Measurements from ENCODE around the gene UBL4B.

The UBL4B gene

DNA sequence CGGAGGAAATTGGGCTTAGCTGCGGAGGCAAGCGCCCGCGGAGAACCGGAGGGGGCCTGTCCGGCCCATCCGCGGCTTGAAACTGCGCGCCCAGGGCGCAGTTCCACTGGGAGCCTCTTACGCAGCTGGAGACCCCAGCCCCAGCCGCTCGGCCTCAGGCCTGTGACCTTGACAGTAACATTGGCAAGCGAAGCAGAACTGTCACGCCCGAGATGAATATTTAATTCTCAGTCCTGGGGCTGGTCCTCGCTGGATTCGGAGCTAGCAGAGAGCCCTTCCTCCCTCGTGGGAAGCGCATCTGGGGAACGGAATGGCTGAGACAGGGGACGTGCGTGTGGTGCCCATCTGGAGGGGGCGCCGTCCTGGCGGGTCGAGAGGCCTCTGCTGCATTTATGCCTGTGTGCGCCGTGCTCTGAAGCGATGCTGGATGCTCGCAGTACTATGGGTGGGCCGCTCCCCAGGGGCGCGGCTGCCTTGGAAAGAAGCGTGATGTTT, 39.0 kb downstream of the UBL4B start:
- no peak for DNase-seq (ENCODE audit: low read depth in 4 of 4, low spot score in 1 of 4)

DNA sequence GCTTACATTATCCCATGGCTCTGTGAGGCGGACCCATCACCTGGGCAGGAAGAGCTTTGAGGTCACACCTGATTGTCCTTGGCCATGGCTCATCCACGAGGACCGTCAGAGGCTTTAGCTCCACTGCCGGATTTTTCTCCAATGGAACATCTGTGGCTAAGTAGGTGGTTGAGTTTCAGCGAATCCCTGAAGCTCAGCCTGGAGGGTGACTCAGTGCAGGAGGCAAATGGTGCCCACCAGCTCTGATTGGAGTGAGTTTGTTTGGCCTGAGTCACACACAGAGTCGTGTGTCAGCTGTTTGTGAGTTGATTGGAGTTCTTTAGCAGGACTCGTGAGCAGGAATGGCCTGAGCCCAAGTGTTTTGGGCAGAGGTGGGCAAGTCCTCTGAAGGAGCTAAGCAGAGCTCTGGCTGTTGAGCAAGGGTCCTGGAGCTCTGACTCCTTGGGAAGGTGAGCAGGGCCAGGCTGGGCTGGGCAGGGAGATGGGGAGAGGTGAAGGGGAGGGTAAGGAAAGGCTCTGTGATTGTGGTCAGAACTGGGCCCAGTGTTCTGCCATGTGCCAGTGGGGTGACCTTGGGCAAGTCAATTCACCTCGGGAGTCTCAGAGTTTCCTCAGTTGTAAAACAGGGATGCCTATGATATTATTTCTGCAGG, 40.0 kb downstream of the UBL4B start:
- no peak for DNase-seq (ENCODE audit: low read depth in 4 of 4, low spot score in 1 of 4)

DNA sequence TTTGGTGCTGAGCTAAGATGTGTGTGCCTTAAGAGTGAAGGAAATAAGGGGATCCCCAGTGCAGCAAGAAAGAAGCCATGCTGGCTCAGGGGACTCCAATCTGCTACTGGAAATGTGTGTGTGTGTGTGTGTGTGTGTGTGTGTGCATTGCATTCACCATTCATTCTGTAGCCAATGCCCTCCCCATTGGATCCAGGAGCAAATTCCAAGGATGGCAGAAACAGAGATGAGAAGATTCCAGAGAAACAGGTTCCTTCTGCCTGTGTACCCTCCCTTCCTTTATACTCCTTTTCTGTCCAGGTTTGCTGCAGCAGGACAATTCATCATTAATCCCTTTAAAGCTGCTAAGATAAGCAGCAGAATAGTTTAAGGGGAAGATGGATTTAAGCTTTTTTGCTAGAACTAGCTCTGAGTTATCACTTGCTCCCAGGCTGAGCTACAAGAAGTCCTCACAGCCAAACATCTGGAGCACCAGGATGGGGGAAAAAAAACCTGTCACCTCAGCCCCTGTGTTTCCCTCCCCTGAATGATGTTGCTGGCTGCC, 41.2 kb downstream of the UBL4B start:
- no peak for DNase-seq (ENCODE audit: low read depth in 4 of 4, low spot score in 1 of 4)

DNA sequence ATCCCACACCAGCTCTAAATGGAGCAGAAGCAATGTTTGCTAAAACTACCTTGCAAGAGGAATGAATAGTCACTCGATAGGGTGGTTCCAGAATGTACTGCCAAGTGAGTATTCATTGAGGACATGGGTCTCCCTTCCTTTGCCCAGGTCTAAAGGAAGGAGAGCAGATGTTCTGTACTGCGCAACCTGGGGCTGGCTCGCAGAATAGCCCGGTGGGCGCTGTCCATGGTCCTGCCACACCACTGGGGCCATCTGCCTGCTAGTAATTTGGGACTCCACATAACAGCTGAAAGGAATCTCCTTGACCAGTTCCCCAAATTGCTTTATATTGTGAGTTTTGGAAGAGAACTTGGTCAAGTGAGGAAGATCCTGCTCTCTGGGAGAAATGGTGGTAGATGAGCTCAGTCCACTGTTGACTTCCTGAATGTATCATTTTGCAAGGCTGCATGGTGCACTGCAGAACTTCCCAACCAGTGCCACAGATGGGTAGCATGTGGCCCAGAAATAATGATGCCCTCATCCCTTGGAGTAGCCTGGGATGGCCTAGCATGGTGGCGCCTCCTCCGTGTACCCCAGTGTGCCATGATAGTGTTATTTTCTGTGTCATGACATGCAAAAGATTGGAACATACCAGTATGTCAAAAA, 43.8 kb downstream of the UBL4B start:
- DNase-seq (ENCODE audit: low read depth in 4 of 4, low spot score in 1 of 4): peak in 1 of 4 experiments; percentile 21

DNA sequence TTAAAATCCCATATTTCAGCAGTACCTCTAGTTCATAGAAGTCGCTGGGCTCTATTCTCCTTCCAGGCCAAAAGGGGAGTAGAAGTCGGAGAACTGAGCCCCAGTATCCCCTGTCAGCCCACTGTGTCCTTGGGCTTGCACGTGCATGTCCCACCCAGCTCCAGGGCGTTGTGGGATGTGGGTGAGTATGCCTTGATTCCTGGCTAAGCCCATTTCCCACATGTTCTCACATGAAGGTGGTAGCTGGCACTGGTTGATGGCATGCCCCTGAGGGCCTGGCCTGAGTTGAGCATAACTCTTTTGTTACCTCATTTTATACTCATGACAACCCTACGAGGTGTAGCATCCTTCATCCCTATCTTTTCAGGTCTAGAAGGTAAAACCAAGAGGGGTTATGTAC, 46.0 kb downstream of the UBL4B start:
- DNase-seq (ENCODE audit: low read depth in 4 of 4, low spot score in 1 of 4): no peak

DNA sequence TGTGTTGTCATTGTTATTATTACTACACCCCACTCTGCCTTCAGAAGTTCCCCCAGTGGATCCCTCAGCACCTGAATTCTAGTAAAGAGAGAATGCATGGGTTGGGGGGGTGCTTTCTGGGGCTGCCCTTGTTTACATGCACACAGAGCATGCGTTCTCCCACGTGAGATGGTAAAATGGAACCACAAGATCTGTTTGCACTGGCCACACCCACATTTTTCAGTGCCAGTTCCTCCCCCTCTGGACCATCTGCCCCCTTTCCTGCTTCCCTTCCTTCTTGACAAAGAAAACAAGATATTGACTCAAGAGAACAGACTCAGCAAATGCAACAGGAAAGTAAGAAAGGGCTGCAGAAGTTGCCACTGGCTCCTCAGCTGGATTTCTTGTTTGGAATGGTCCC, 46.9 kb downstream of the UBL4B start:
- no peak for DNase-seq (ENCODE audit: low read depth in 4 of 4, low spot score in 1 of 4)

DNA sequence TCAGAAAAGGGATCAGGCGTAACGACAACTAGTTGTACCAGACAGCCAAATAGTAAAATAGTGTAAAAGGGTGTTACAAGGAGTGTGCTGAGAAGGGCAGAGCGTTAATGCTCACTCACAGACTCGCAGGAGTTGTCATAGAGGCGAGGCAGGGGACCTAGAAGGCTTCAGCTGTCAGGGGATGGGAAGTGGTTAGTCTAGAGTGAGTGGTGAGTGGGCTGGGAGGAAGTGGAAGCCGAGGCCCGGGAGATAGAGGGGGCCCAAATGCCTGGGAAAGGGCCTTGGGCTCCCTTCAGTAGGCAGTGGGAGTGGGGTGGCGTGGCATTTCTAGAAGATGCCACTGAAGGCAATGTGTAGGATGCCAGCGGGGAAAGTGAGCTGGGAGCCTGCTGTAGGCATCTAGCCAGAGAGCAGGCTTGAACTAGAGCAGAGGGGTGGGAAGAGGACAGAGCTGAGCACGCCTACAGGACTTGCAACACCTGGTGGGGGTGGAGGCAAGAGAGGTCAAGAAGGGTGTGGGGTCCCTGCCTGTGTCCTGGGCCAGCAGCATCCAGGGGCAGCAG, 48.4 kb downstream of the UBL4B start:
- DNase-seq (ENCODE audit: low read depth in 4 of 4, low spot score in 1 of 4): no peak

DNA sequence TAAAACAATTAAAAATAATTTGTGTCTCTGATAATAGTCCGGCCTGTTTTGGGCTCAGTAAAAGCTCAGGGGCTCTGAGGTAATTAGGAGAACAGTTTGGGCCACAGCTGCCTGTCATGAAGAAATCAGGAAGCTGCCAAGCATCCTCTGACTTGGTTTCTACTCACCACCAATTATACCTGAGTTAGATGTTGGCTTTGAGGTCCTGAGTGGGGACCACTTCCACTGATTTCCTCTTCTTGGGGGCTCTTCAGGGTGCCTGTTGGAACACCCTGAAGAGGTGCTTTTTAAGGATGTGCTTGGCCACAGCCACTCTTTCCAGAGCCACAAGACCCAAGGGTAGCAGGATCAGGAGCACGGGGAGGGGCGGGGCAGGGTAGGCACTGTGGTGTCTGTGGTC, 48.9 kb downstream of the UBL4B start:
- no peak for DNase-seq (ENCODE audit: low read depth in 4 of 4, low spot score in 1 of 4)

DNA sequence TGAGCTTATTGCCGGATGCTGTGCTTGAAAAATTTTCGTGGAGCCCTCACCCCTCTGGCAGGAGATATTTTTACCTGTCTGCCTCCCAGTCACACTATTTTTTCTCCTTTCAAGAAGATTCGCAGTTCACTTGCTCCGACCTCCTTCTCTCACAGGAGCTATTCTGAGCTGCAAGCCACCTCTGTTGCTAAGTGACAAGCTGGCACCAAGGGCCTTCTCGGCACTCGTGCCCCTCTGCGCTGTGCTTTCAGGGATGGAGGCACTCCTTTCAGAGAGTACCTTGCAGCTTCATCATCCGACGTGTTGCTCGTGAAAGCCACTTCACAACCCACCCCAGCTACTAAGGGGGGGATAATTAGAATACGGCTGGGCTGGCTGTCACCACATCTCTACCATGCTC, 49.6 kb downstream of the UBL4B start:
- DNase-seq (ENCODE audit: low read depth in 4 of 4, low spot score in 1 of 4): no peak
